GM21723 (cell line): ENCODE results near the gene UTF1.
"Not testable (repeated sequence)": the region's sequence is repeated elsewhere in the genome, so short reads cannot be mapped to it uniquely, and the experiment has no call there.

Experiments
- ATAC-seq: cut with Tn5 transposase; IDR thresholded peaks from one replicate; pipeline ENCODE4 v1.9.1; 2021; ENCODE audit warnings: mild to moderate bottlenecking, moderate library complexity; ENCODE audit not compliant: unreplicated experiment

Gene UTF1

DNA sequence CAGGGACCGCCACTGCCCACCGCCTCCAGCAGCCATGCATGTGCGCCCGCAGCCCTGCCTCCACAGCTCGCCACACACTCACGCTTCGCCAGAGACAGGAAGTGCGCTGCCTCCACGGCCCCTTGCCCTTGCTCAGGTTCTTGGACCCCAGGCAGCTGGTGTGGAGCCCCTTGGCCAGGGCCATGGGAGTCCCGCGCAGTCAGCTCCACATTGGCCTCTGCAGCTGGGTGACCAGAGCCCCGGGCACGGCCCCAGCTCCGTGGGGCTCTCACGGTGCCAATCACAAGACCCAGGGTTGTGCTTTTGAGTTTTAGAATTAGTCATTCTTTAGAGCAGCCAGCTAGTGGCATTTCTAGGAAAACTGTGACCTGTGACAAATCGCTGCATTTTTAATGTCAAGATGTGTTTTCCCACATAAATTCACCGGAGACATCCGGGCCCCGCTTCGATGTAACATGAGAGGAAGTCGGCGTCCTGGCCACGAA lies 4.3 kb upstream of the UTF1 start:
- no peak for ATAC-seq

DNA sequence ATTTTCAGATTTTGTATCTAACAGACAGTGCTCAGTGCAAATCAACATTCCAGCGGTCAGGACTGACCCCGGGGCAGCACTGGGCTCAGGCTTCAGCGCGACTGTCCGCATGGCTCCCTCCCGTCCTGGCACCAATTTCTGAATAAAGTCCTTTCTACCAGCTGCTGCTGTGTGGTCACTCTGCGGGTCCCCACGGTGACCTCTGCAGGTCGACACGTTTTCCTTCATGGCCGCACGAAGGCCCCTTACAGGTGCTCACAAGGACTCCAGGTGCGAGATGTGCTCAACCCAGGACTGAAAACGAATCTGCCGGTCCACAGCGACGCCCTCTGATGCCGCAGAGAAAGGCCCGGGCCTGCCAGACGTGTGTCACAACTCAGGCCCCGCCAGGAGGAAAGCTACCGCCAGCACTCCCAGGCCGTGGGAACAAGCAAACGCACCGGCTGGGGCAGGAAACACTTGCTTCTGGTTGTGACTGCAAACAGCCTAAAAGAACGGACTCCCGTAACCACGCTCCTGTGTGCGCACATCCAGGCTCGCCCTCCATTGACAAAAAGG lies 3.7 kb upstream of the UTF1 start:
- ATAC-seq, result no peak

DNA sequence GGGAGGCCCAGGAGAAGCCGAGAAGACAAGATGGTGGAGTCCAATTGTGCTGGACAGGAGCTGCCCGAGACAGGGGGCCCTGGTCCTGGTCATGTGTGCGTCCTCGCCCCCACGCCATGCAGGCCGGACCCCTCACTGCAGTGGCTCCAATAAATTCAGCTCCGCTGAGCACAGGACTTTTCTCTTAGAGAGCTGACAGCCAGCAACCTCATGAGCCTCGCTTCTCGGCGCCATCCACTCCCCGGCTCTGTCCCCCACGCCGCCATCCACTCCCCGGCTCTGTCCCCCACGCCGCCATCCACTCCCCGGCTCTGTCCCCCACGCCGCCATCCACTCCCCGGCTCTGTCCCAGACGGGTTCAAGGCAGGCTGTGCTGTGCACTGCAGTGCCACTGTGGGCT lies 2.8 kb upstream of the UTF1 start:
- ATAC-seq, result no peak

GRCh38 chr10:133229265-133230043 lies 563 bp upstream of the UTF1 start:
- no peak for ATAC-seq

GRCh38 chr10:133230387-133231195 lies 574 bp downstream of the UTF1 start:
- no peak for ATAC-seq

DNA sequence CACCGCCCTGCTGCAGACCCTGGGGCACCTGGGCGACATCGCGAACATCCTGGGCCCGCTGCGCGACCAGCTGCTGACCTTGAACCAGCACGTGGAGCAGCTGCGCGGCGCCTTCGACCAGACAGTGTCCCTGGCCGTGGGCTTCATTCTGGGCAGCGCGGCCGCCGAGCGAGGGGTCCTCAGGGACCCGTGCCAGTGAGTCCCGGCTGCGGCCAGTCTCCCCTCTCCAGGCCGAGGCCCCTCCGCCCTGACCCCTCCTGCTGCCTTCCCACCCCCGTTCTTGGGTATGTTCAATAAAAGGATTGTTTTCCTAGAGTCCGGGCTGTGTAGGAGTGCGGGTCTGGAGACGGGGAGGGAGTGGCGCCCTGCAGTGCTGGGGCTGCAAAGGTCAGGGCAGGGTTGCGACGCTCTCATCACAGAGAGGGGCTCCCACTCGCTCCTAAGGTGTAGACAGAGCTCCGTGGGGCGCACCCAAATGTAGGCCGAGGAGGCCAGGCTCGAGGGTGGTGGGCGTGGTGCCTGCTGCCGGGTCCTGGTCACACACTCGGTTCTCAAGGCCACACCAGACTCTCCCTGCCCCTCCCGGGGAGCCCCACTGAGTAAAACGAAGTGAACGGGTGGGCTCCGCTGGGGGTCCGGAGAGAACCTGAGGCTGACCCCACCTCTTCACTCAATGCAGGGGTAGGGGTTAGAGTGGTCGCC lies 1.4 kb downstream of the UTF1 start:
- no peak for ATAC-seq

GRCh38 chr10:133231946-133232574 lies 2.0 kb downstream of the UTF1 start:
- no peak for ATAC-seq

DNA sequence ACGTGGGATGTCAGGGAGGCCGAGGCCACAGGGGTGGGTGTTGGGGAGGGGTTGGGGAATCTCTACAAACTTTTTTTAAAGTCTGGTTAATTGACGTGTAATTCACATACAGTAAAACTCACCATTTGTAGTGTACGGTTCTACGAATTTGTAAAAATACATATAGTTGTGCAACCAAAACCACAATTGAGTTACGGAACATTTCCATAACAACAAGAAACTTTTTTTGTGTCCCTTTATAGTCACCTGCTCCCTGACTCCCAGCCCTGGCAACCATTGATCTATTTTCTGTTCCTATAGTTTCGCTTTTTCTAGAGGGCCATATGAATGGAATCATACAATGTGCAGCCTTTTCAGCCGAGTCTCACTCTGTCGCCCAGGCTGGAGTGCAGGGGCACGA lies 4.8 kb downstream of the UTF1 start:
- ATAC-seq, result not testable (repeated sequence)

- no peak for ATAC-seq
These were observed 5.3 kb downstream of the UTF1 start for GRCh38 chr10:133235265-133235855.

GRCh38 chr10:133235932-133236331 lies 5.9 kb downstream of the UTF1 start:
- ATAC-seq, result no peak

DNA sequence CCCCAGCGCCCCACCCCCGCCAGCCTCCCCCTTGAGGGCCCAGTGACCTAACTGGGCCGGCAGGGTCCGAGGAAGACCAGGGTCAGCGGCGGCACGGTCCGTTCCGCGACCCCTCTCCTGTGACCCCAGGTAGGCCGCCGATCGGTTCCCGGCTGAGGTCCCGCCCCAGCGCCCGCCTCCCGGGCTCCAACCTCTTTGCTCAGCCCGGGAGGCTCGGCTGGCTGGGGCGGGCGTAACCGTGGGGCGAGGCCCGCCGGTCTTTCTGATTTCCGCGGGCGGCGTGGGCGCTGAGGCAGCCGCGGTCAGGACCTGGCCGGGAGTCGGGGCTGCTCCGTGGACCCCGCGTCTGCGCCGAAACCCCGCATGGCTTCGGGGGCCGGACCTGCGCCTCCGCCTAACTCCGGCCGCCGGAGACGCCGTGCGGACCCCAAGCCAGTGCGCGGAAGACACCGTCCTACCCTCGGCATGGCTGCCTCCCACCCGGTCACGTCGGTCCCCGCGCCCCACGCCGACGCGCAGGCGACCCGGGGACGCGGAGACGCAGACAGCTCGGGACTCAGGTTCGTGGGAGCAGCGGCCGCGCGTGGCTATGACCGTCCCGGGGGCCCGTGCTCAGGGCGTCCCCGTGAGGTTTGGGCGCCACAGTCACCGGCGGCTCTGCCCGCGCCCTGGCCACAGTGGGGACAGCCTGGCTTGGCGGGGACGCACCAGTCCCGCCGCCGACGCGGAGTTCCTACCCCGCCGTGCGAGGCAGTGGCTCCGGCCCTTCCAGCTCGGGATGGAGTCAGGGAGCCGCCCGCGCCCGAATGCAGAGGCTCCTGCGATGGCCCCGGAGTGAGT lies 6.6 kb downstream of the UTF1 start:
- ATAC-seq, result no peak

- ATAC-seq, result no peak
These were observed 7.2 kb downstream of the UTF1 start for GRCh38 chr10:133237241-133237587.

DNA sequence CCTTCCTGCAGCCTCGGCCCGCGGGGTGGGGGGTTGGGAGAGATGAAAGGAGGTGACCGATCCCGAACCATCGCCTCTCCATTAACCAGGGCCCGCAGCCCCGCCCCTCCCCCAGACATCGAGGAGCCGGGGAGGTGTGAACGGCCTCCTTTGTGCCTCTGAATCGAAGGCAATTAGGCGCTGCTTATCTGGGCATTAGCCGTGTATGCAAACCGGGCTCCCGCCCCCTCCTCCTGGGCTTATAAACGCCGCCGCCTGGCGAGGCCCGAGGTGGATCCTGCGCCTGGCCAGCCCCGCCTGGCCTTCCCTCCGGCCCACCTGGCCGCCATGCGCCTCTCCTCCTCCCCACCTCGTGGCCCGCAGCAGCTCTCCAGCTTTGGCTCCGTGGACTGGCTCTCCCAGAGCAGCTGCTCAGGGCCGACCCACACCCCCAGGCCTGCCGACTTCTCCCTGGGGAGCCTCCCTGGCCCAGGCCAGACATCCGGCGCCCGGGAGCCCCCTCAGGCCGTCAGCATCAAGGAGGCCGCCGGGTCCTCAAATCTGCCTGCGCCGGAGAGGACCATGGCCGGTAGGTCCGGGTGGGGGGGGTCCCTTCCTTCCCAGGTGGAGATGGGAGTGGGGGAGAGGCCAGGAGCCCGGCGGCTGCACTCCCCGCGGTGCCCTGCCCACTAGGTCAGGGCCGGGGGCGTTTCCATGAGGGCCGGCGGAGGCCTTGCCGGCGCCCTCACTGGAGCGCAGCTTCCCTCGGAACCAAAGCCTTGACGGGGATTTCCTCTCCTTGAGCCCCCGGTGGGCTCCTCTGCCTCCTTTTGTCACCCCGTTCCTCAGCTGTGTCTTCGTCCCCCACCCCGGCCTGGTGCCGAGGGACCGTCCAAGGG lies 7.8 kb downstream of the UTF1 start, which contains the start of gene VENTX:
VENTX (plus strand) TSS at position 268 of the 878 bp plus-strand sequence; CDS start at position 328, 60 bp downstream.
- no peak for ATAC-seq

- ATAC-seq, result no peak
These were observed 8.4 kb downstream of the UTF1 start for GRCh38 chr10:133238466-133238804.

GRCh38 chr10:133239990-133240389 lies 10.0 kb downstream of the UTF1 start:
- ATAC-seq, result no peak

- ATAC-seq, result peak; percentile 58
These were observed 11.6 kb downstream of the UTF1 start for GRCh38 chr10:133241501-133242205.

DNA sequence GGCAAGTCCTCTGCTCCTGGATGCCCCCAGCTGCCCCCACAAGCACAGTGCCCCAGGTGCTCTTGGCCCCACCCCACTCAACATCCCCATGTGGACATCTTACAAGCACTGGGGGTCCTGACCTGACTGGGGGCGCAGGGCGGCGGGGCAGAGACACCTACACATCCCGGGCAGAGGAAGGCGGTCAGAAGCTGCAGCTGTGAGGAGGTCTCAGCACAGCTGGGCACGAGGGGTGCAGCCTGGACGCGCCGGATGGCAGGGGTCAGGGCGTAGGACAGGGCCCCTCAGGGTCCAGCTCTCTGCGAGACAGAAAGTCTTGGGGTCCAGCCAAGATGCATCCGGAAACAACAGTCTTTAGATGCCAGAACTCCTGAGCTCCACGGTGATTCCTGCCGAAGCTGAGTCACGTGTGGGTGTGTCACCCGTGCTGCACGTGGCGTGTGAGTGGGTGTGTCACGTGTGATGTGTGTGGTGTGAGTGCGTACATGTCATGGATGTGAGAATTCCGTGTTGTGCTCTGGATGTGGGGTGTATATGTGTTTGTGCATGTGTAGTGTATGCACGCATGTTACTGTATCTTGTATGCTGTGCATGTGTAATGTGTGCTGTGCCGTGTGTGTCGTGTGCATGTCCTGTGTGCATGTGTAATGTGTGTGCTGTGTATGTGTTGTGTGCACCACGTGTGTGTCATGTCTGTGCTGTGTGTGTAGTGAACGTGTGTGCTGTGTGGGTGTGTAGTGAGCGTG lies 12.8 kb downstream of the UTF1 start:
- no peak for ATAC-seq
